K562 (cell line): ENCODE measurements around the gene COL23A1. TPM values are rescaled to one million over a fixed set of nuclear protein-coding genes. Genes with fewer than 3 reads are reported as not detected.

Experiments
- ATAC-seq: fragments of 200-7000 bp; cut with Tn5 transposase; 3 replicates; pipeline ENCODE4 v1.9.1; 2020; ENCODE audit warnings: moderate library complexity
- BruUV-seq: library from RNA; stranded (reverse); fragments of 400-500 nt; replicated peaks from 2 replicates; lab custom pipeline; 2021; lab: Mats Ljungman, UMichigan
- CTCF ChIA-PET: fragments of 300-600 bp; formaldehyde crosslinking; extraction: SDS; loops from one replicate; lab custom pipeline; 2021; ENCODE audit warnings: low intra/inter-chr PET ratio; lab: Yijun Ruan, JAX
- POLR2A ChIA-PET: fragments of 300-600, 350-650 bp; sonication (Branson Sonifier 250); formaldehyde crosslinking; extraction: SDS; loops from one replicate; lab custom pipeline; 2021; ENCODE audit warnings: antibody characterized with exemption, inconsistent platforms; lab: Yijun Ruan, JAX
- DNase-seq, 4 experiments: peaks; one replicate each; pipeline versions ENCODE4 v3.0.0 to v3.0.0-alpha.2; 2011 to 2018; ENCODE audit warnings: low spot score in 3 of 4, mixed read lengths in 3 of 4; ENCODE audit errors: extremely low read depth in 1 of 4
- FAIRE-seq: peaks from 2 replicates; lab custom pipeline; 2011; peaks lifted over from hg19 to GRCh38; lab: Jason Lieb, UNC
- H2AFZ ChIP-seq: 2 replicates; pipeline ENCODE4 v1.6.0; 2011; ENCODE audit warnings: low read depth, low read length, control low read depth, inconsistent platforms
- H3K27ac ChIP-seq: fragments of 200-600 bp; 3 replicates; pipeline ENCODE4 v1.8.0; 2011; ENCODE audit warnings: low read depth, mild to moderate bottlenecking, control low read depth, inconsistent platforms, low read length, moderate library complexity, mixed read lengths; ENCODE audit errors: extremely low read depth
- H3K27me3 ChIP-seq, 2 experiments: fragments of 300-600 bp in 1 of 2; 2 replicates in 1 of 2; 3 replicates in 1 of 2; pipeline versions ENCODE4 v1.6.0 to v1.8.0; 2011; ENCODE audit warnings: inconsistent platforms in 2 of 2, low read length in 2 of 2, mild to moderate bottlenecking in 1 of 2, mixed read lengths in 1 of 2, moderate library complexity in 1 of 2; ENCODE audit not compliant: control insufficient read depth in 2 of 2, insufficient read depth in 2 of 2
- H3K36me3 ChIP-seq: fragments of 300-600 bp; 3 replicates; pipeline ENCODE4 v1.8.0; 2011; ENCODE audit warnings: mild to moderate bottlenecking, low read length, inconsistent platforms; ENCODE audit not compliant: control insufficient read depth, insufficient read depth
- H3K4me1 ChIP-seq, 2 experiments: fragments of 200-600 bp in 1 of 2; replicated peaks in 1 of 2; 2 replicates in 1 of 2; 3 replicates in 1 of 2; pipeline versions ENCODE4 v1.5.1 to v1.8.0; 2011; ENCODE audit warnings: inconsistent platforms in 2 of 2, low read length in 2 of 2, mild to moderate bottlenecking in 1 of 2, mixed read lengths in 1 of 2, moderate library complexity in 1 of 2; ENCODE audit not compliant: control insufficient read depth in 2 of 2, insufficient read depth in 2 of 2
- H3K4me2 ChIP-seq: 2 replicates; pipeline ENCODE4 v1.6.1; 2011; ENCODE audit warnings: low read length, control low read depth, inconsistent platforms, mixed read lengths; ENCODE audit not compliant: insufficient read depth
- H3K4me3 ChIP-seq: fragments of 200-600 bp; sonication (generic), shearing (Covaris generic); 2 replicates; pipeline ENCODE4 v1.5.1; 2016; ENCODE audit warnings: control low read depth, inconsistent platforms
- H3K79me2 ChIP-seq: fragments of 200-600 bp; 3 replicates; pipeline ENCODE4 v1.8.0; 2011; ENCODE audit warnings: low read length, inconsistent platforms; ENCODE audit not compliant: control insufficient read depth, insufficient read depth
- H3K9ac ChIP-seq, 2 experiments: 2 replicates each; pipeline versions ENCODE4 v1.6.0 to v1.6.1; 2011; ENCODE audit warnings: low read depth in 2 of 2, low read length in 2 of 2, control low read depth in 1 of 2, inconsistent platforms in 1 of 2, mild to moderate bottlenecking in 1 of 2, mixed read lengths in 1 of 2; ENCODE audit not compliant: insufficient read depth in 1 of 2
- H3K9me1 ChIP-seq: one replicate; pipeline ENCODE4 v1.6.0; 2011; ENCODE audit warnings: inconsistent platforms, mild to moderate bottlenecking, low read length, moderate library complexity; ENCODE audit not compliant: control insufficient read depth, insufficient read depth
- H3K9me3 ChIP-seq: replicated peaks from 2 replicates; pipeline ENCODE4 v1.5.1; 2011; ENCODE audit warnings: low read depth, low read length, inconsistent platforms; ENCODE audit not compliant: control insufficient read depth, insufficient read depth
- H4K20me1 ChIP-seq: replicated peaks from 2 replicates; pipeline ENCODE4 v1.6.1; 2011; ENCODE audit warnings: low read length, inconsistent platforms, mixed read lengths; ENCODE audit not compliant: control insufficient read depth, insufficient read depth
- CEBPB ChIP-seq: fragments of 450-650 bp; IDR thresholded peaks from 2 replicates; pipeline ENCODE4 v1.6.1; 2016; ENCODE audit warnings: missing genetic modification characterization, missing compliant biosample characterization
- CEBPG ChIP-seq, 3 experiments: fragments of 200-800 bp in 1 of 3; sonication (Bioruptor generic) in 1 of 3; sonication (generic) in 1 of 3; formaldehyde crosslinking in 1 of 3; IDR thresholded peaks in 2 of 3; conservative IDR thresholded peaks in 1 of 3; 2 replicates each; pipeline versions ENCODE4 v1.6.1 to v1.8.0; 2016 to 2022; ENCODE audit warnings: missing compliant biosample characterization in 2 of 3, missing genetic modification characterization in 2 of 3, mild to moderate bottlenecking in 1 of 3, missing genetic modification reagents in 1 of 3
- DLX4 ChIP-seq: fragments of 250-450 bp; sonication (Bioruptor Pico); IDR thresholded peaks from 2 replicates; pipeline ENCODE4 v1.6.1; 2021; ENCODE audit warnings: mild to moderate bottlenecking
- DPF2 ChIP-seq: fragments of 450-650 bp; IDR thresholded peaks from 2 replicates; pipeline ENCODE4 v1.6.1; 2016
- GABPA ChIP-seq: fragments of 200-800 bp; sonication (Bioruptor generic); conservative IDR thresholded peaks from 2 replicates; pipeline ENCODE4 v1.6.1; 2016; ENCODE audit warnings: low read depth, missing genetic modification characterization, missing compliant biosample characterization
- KAT7 ChIP-seq: sonication (generic); formaldehyde crosslinking; IDR thresholded peaks from 2 replicates; pipeline ENCODE4 v1.8.0; 2022; ENCODE audit warnings: missing genetic modification reagents, mild to moderate bottlenecking, borderline replicate concordance
- KLF13 ChIP-seq: fragments of 450-650 bp; IDR thresholded peaks from 2 replicates; pipeline ENCODE4 v1.6.1; 2016; ENCODE audit warnings: missing genetic modification characterization, low read depth, mild to moderate bottlenecking, missing compliant biosample characterization, moderate library complexity, borderline replicate concordance
- NR2C2 ChIP-seq, 2 experiments: fragments of 200-800 bp in 1 of 2; sonication (Bioruptor generic) in 1 of 2; sonication (generic) in 1 of 2; formaldehyde crosslinking in 1 of 2; IDR thresholded peaks; 2 replicates each; pipeline versions ENCODE4 v1.6.1 to v1.8.0; 2016 to 2022; ENCODE audit warnings: mild to moderate bottlenecking in 1 of 2, missing compliant biosample characterization in 1 of 2, missing genetic modification characterization in 1 of 2, missing genetic modification reagents in 1 of 2
- WGBS: fragments of 100-300 bp; shearing (Covaris generic); methylation state at CpG from one replicate; pipeline ENCODE4 v1.1.6; 2016; ENCODE audit warnings: low coverage, mixed read lengths; ENCODE audit not compliant: insufficient coverage; ENCODE audit errors: missing lambda C conversion rate; 5-methylcytosine and 5-hydroxymethylcytosine counted together
- in situ Hi-C: fragments of 300-500 bp; cut with MboI; formaldehyde crosslinking; loops from 4 replicates; pipeline ENCODE4 v1.15.0; 2018; ENCODE audit warnings: inconsistent platforms, mixed read lengths
- intact Hi-C: fragments of 100-400 bp; cut with micrococcal nuclease; formaldehyde crosslinking; loops from 2 replicates; pipeline ENCODE4 v1.14.2; 2022
- polyA plus RNA-seq, 8 experiments: library from polyadenylated mRNA; depleted of rRNA in 4 of 8; stranded (reverse) in 5 of 8; unstranded in 3 of 8; fragments of >200 nt; fragmentation: Nextera tagmentation in 2 of 8; fragmentation: Illumina TruSeq in 1 of 8; extraction: Ambion mirVana in 2 of 8; extraction: Trizol in 1 of 8; gene quantifications; 2 replicates each; pipeline versions ENCODE4 v1.2.1 to v1.2.3, GENCODE V29; 2011 to 2014; ENCODE audit warnings: inconsistent platforms in 1 of 8, missing spikeins in 1 of 8
- total RNA-seq, 7 experiments: library from RNA; depleted of rRNA in 6 of 7; stranded (reverse); fragments of >200 nt in 6 of 7; fragmentation: Illumina TruSeq in 2 of 7; extraction: Trizol in 2 of 7; gene quantifications; 2 replicates each; pipeline versions ENCODE4 v1.2.1 to v1.2.3, GENCODE V29; 2011 to 2021; ENCODE audit warnings: low replicate concordance in 1 of 7
- TF ChIP-seq, protein P1 (sequence below): fragments of 450-650 bp; conservative IDR thresholded peaks from 2 replicates; pipeline ENCODE4 v1.6.1; 2016; ENCODE audit warnings: missing genetic modification characterization, low read depth, mild to moderate bottlenecking, missing compliant biosample characterization, moderate library complexity

Gene COL23A1
- total and polyA plus RNA-seq, 9 of the 15 experiments (the other 6 are each of a cell fraction or from before 2014, with no cell fraction given) = 0.09 TPM; not detected in 8

GRCh38 chr5:178626484-178627258, 36.5 kb upstream of the COL23A1 start, which contains the start of gene CLK4 (continued):
- TF ChIP-seq, protein P1, sequence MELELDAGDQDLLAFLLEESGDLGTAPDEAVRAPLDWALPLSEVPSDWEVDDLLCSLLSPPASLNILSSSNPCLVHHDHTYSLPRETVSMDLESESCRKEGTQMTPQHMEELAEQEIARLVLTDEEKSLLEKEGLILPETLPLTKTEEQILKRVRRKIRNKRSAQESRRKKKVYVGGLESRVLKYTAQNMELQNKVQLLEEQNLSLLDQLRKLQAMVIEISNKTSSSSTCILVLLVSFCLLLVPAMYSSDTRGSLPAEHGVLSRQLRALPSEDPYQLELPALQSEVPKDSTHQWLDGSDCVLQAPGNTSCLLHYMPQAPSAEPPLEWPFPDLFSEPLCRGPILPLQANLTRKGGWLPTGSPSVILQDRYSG (tag) = no peak

- in situ Hi-C loops = no loop called here
- WGBS = 2% methylated on average over 23 of the region's 23 CpGs
- peak overlapping the region; percentile 90 for H2AFZ ChIP-seq
Observed at GRCh38 chr5:178625679-178626483, 35.7 kb upstream of the COL23A1 start.

More at GRCh38 chr5:178625679-178626483, 35.7 kb upstream of the COL23A1 start:
- peak overlapping the region; percentile 98 for H3K4me2 ChIP-seq
- intact Hi-C loops = loop anchor here (10.0 kb wide), 1 partner anchor 209 kb away; no protein-coding TSS in a partner anchor
- CTCF ChIA-PET = no interaction called here
- H3K27ac ChIP-seq = peak overlapping the region; percentile 84
- H3K79me2 ChIP-seq = peaks cover 51% of the 10 kb centered on the region
- POLR2A ChIA-PET = interaction anchor here (0.6 to 3.4 kb wide), 12 partner anchors 9 to 348 kb away, joined by 3 to 14 read pairs (median 4); no protein-coding TSS in a partner anchor
- FAIRE-seq (peak; percentile 54), ATAC-seq (peak; percentile 71), DNase-seq (peak in 3 of 4 experiments; percentile 13 to 49 (median 37))
- peaks cover 4 to 5% of the 10 kb centered on the region in 2 experiments; a peak in 3 of 5 replicates for H3K4me1 ChIP-seq
- no peaks in the 10 kb centered on the region for H4K20me1 ChIP-seq
- BruUV-seq = no TSS peak
- peak overlapping the region; percentile 96 for H3K4me3 ChIP-seq
- TF ChIP-seq GABPA (0 out of 2 replicates have a peak, but pooled peaks have one; percentile 7), CEBPB (tag) (0 out of 2 replicates have a peak, but pooled peaks have one; percentile 37), NR2C2 (CRISPR knock-in tag; IDR thresholded peaks at IDR 0.05) (no peak), NR2C2 (tag; IDR thresholded peaks at IDR 0.05) (peak; percentile 21; the same call in 1 of the 2 replicates), DPF2 (no peak), KLF13 (tag) (no peak), DLX4 (CRISPR knock-in tag) (no peak), CEBPG (CRISPR knock-in tag; IDR thresholded peaks at IDR 0.05) (no peak), CEBPG (tag; conservative IDR thresholded peaks at IDR 0.05 in 1 of 2, IDR thresholded peaks at IDR 0.05 in 1 of 2) (0 out of 4 replicates have a peak, but pooled peaks of 1 of the 2 experiments have one; percentile 6), KAT7 (peak; percentile 69; the same call in 1 of the 2 replicates)
- peak overlapping the region; percentile 87 to 97 for H3K9ac ChIP-seq
- peaks cover 24% of the 10 kb centered on the region for H3K36me3 ChIP-seq
- no peaks in the 10 kb centered on the region for H3K27me3 ChIP-seq
- peaks cover 4% of the 10 kb centered on the region for H3K9me3 ChIP-seq
- H3K9me1 ChIP-seq = no peaks in the 10 kb centered on the region
